K562 (cell line): Measurements from ENCODE around the gene PPM1M. TPM values are rescaled to one million over a fixed set of nuclear protein-coding genes. Genes with fewer than 3 reads are reported as not detected.

Experiments
- ATAC-seq: fragments of 200-7000 bp; cut with Tn5 transposase; 3 replicates; pipeline ENCODE4 v1.9.1; 2020; ENCODE audit warnings: moderate library complexity
- BruUV-seq: library from RNA; stranded (reverse); fragments of 400-500 nt; replicated peaks from 2 replicates; lab custom pipeline; 2021; lab: Mats Ljungman, UMichigan
- CTCF ChIA-PET: fragments of 300-600 bp; formaldehyde crosslinking; extraction: SDS; loops from one replicate; lab custom pipeline; 2021; ENCODE audit warnings: low intra/inter-chr PET ratio; lab: Yijun Ruan, JAX
- POLR2A ChIA-PET: fragments of 300-600, 350-650 bp; sonication (Branson Sonifier 250); formaldehyde crosslinking; extraction: SDS; loops from one replicate; lab custom pipeline; 2021; ENCODE audit warnings: antibody characterized with exemption, inconsistent platforms; lab: Yijun Ruan, JAX
- DNase-seq, 4 experiments: peaks; one replicate each; pipeline versions ENCODE4 v3.0.0 to v3.0.0-alpha.2; 2011 to 2018; ENCODE audit warnings: low spot score in 3 of 4, mixed read lengths in 3 of 4; ENCODE audit errors: extremely low read depth in 1 of 4
- FAIRE-seq: peaks from 2 replicates; lab custom pipeline; 2011; peaks lifted over from hg19 to GRCh38; lab: Jason Lieb, UNC
- H2AFZ ChIP-seq: 2 replicates; pipeline ENCODE4 v1.6.0; 2011; ENCODE audit warnings: low read depth, low read length, control low read depth, inconsistent platforms
- H3K27ac ChIP-seq: fragments of 200-600 bp; 3 replicates; pipeline ENCODE4 v1.8.0; 2011; ENCODE audit warnings: low read depth, mild to moderate bottlenecking, control low read depth, inconsistent platforms, low read length, moderate library complexity, mixed read lengths; ENCODE audit errors: extremely low read depth
- H3K27me3 ChIP-seq, 2 experiments: fragments of 300-600 bp in 1 of 2; 2 replicates in 1 of 2; 3 replicates in 1 of 2; pipeline versions ENCODE4 v1.6.0 to v1.8.0; 2011; ENCODE audit warnings: inconsistent platforms in 2 of 2, low read length in 2 of 2, mild to moderate bottlenecking in 1 of 2, mixed read lengths in 1 of 2, moderate library complexity in 1 of 2; ENCODE audit not compliant: control insufficient read depth in 2 of 2, insufficient read depth in 2 of 2
- H3K36me3 ChIP-seq: fragments of 300-600 bp; 3 replicates; pipeline ENCODE4 v1.8.0; 2011; ENCODE audit warnings: mild to moderate bottlenecking, low read length, inconsistent platforms; ENCODE audit not compliant: control insufficient read depth, insufficient read depth
- H3K4me1 ChIP-seq, 2 experiments: fragments of 200-600 bp in 1 of 2; replicated peaks in 1 of 2; 2 replicates in 1 of 2; 3 replicates in 1 of 2; pipeline versions ENCODE4 v1.5.1 to v1.8.0; 2011; ENCODE audit warnings: inconsistent platforms in 2 of 2, low read length in 2 of 2, mild to moderate bottlenecking in 1 of 2, mixed read lengths in 1 of 2, moderate library complexity in 1 of 2; ENCODE audit not compliant: control insufficient read depth in 2 of 2, insufficient read depth in 2 of 2
- H3K4me2 ChIP-seq: 2 replicates; pipeline ENCODE4 v1.6.1; 2011; ENCODE audit warnings: low read length, control low read depth, inconsistent platforms, mixed read lengths; ENCODE audit not compliant: insufficient read depth
- H3K4me3 ChIP-seq: fragments of 200-600 bp; sonication (generic), shearing (Covaris generic); 2 replicates; pipeline ENCODE4 v1.5.1; 2016; ENCODE audit warnings: control low read depth, inconsistent platforms
- H3K79me2 ChIP-seq: fragments of 200-600 bp; 3 replicates; pipeline ENCODE4 v1.8.0; 2011; ENCODE audit warnings: low read length, inconsistent platforms; ENCODE audit not compliant: control insufficient read depth, insufficient read depth
- H3K9ac ChIP-seq, 2 experiments: 2 replicates each; pipeline versions ENCODE4 v1.6.0 to v1.6.1; 2011; ENCODE audit warnings: low read depth in 2 of 2, low read length in 2 of 2, control low read depth in 1 of 2, inconsistent platforms in 1 of 2, mild to moderate bottlenecking in 1 of 2, mixed read lengths in 1 of 2; ENCODE audit not compliant: insufficient read depth in 1 of 2
- H3K9me1 ChIP-seq: one replicate; pipeline ENCODE4 v1.6.0; 2011; ENCODE audit warnings: inconsistent platforms, mild to moderate bottlenecking, low read length, moderate library complexity; ENCODE audit not compliant: control insufficient read depth, insufficient read depth
- H3K9me3 ChIP-seq: replicated peaks from 2 replicates; pipeline ENCODE4 v1.5.1; 2011; ENCODE audit warnings: low read depth, low read length, inconsistent platforms; ENCODE audit not compliant: control insufficient read depth, insufficient read depth
- H4K20me1 ChIP-seq: replicated peaks from 2 replicates; pipeline ENCODE4 v1.6.1; 2011; ENCODE audit warnings: low read length, inconsistent platforms, mixed read lengths; ENCODE audit not compliant: control insufficient read depth, insufficient read depth
- BDP1 ChIP-seq: IDR thresholded peaks from 3 replicates; pipeline ENCODE4 v1.6.1; 2011; ENCODE audit not compliant: insufficient read length, insufficient read depth
- GABPA ChIP-seq: fragments of 200-800 bp; sonication (Bioruptor generic); conservative IDR thresholded peaks from 2 replicates; pipeline ENCODE4 v1.6.1; 2016; ENCODE audit warnings: low read depth, missing genetic modification characterization, missing compliant biosample characterization
- MITF ChIP-seq: IDR thresholded peaks from 2 replicates; pipeline ENCODE4 v1.6.1; 2014; ENCODE audit warnings: antibody characterized with exemption
- ZNF146 ChIP-seq: IDR thresholded peaks from one replicate; pipeline ENCODE4 v1.6.1; 2018; ENCODE audit warnings: missing compliant biosample characterization; ENCODE audit not compliant: unreplicated experiment
- WGBS: fragments of 100-300 bp; shearing (Covaris generic); methylation state at CpG from one replicate; pipeline ENCODE4 v1.1.6; 2016; ENCODE audit warnings: low coverage, mixed read lengths; ENCODE audit not compliant: insufficient coverage; ENCODE audit errors: missing lambda C conversion rate; 5-methylcytosine and 5-hydroxymethylcytosine counted together
- in situ Hi-C: fragments of 300-500 bp; cut with MboI; formaldehyde crosslinking; loops from 4 replicates; pipeline ENCODE4 v1.15.0; 2018; ENCODE audit warnings: inconsistent platforms, mixed read lengths
- intact Hi-C: fragments of 100-400 bp; cut with micrococcal nuclease; formaldehyde crosslinking; loops from 2 replicates; pipeline ENCODE4 v1.14.2; 2022
- polyA plus RNA-seq, 8 experiments: library from polyadenylated mRNA; depleted of rRNA in 4 of 8; stranded (reverse) in 5 of 8; unstranded in 3 of 8; fragments of >200 nt; fragmentation: Nextera tagmentation in 2 of 8; fragmentation: Illumina TruSeq in 1 of 8; extraction: Ambion mirVana in 2 of 8; extraction: Trizol in 1 of 8; gene quantifications; 2 replicates each; pipeline versions ENCODE4 v1.2.1 to v1.2.3, GENCODE V29; 2011 to 2014; ENCODE audit warnings: inconsistent platforms in 1 of 8, missing spikeins in 1 of 8
- total RNA-seq, 7 experiments: library from RNA; depleted of rRNA in 6 of 7; stranded (reverse); fragments of >200 nt in 6 of 7; fragmentation: Illumina TruSeq in 2 of 7; extraction: Trizol in 2 of 7; gene quantifications; 2 replicates each; pipeline versions ENCODE4 v1.2.1 to v1.2.3, GENCODE V29; 2011 to 2021; ENCODE audit warnings: low replicate concordance in 1 of 7

Gene PPM1M
- total and polyA plus RNA-seq, 9 of the 15 experiments (the other 6 are each of a cell fraction or from before 2014, with no cell fraction given), result 1.4 to 9.2 (median 4.4) TPM

- TF ChIP-seq ZNF146 (CRISPR knock-in tag) (no peak), BDP1 (no peak)
Measured at GRCh38 chr3:52195823-52196331, 49.7 kb upstream of the PPM1M start (continued).

GRCh38 chr3:52196977-52197376 lies 48.6 kb upstream of the PPM1M start:
- H3K27ac ChIP-seq, result no peak overlapping the region
- no TSS peak for BruUV-seq
- no peaks in the 10 kb centered on the region for H3K27me3 ChIP-seq
- H2AFZ ChIP-seq, result no peak overlapping the region; the same call in 1 of the 2 replicates
- ATAC-seq, result no peak
- H3K9me1 ChIP-seq, result no peaks in the 10 kb centered on the region
- no peak for FAIRE-seq
- 38% methylated on average over 3 of the region's 3 CpGs for WGBS
- no peak for DNase-seq
- H3K9ac ChIP-seq, result peak overlapping the region in 1 of 2 experiments; percentile 96; a peak in 1 of 4 replicates
- no peak overlapping the region for H3K4me3 ChIP-seq
- TF ChIP-seq MITF, result no peak
- TF ChIP-seq GABPA, result no peak
- H3K4me2 ChIP-seq, result no peak overlapping the region
- H4K20me1 ChIP-seq, result no peaks in the 10 kb centered on the region
- peaks cover 29% of the 10 kb centered on the region; the same call in 2 of the 3 replicates for H3K36me3 ChIP-seq
- H3K9me3 ChIP-seq, result no peaks in the 10 kb centered on the region
- H3K79me2 ChIP-seq, result peaks cover 16% of the 10 kb centered on the region
- POLR2A ChIA-PET, result interaction anchor here (0.7 to 1.4 kb wide), 5 partner anchors 8 to 963 kb away, joined by 3 to 4 read pairs (median 4); partner anchors contain the start of gene POC1A
- peaks cover 22 to 31% of the 10 kb centered on the region in 2 experiments; a peak in 4 of 5 replicates for H3K4me1 ChIP-seq
- intact Hi-C loops (no loop called here), in situ Hi-C loops (no loop called here)
- CTCF ChIA-PET, result no interaction called here
